HCT116 (cell line): ENCODE measurements around the gene MIEF1. TPM values are rescaled to one million over a fixed set of nuclear protein-coding genes. Genes with fewer than 3 reads are reported as not detected.

ENCODE experiments used
- ATAC-seq: fragments of 200-7000 bp; cut with Tn5 transposase; 2 replicates; pipeline ENCODE4 v1.9.1; 2020; ENCODE audit warnings: mild to moderate bottlenecking, moderate library complexity
- BruUV-seq: library from RNA; stranded (reverse); fragments of 400-500 nt; replicated peaks from 2 replicates; lab custom pipeline; 2021; lab: Mats Ljungman, UMichigan
- CTCF ChIA-PET: fragments of 300-600 bp; sonication (Branson Sonifier 250); formaldehyde crosslinking; loops from one replicate; lab custom pipeline; 2021; ENCODE audit warnings: antibody characterized with exemption; lab: Charles Lee
- POLR2A ChIA-PET: fragments of 300-600, 350-600 bp; sonication (Branson Sonifier 250); formaldehyde crosslinking; loops from one replicate; lab custom pipeline; 2021; ENCODE audit warnings: antibody characterized with exemption; lab: Charles Lee
- RAD21 ChIA-PET, 2 experiments: fragments of 300-600 bp; sonication (Branson Sonifier 250); formaldehyde crosslinking; loops; one replicate each; lab custom pipeline; 2023; ENCODE audit warnings: low total read pairs in 2 of 2; ENCODE audit not compliant: uncharacterized antibody in 2 of 2, unreplicated experiment in 2 of 2, low non-redundant PET in 1 of 2; lab: Charles Lee
- DNase-seq: peaks from one replicate; pipeline ENCODE4 v3.0.0-alpha.2; 2010; ENCODE audit warnings: low read depth, low spot score
- H2AFZ ChIP-seq: fragments of 200-600 bp; shearing (Covaris generic), sonication (generic); 2 replicates; pipeline ENCODE4 v1.6.1; 2017; ENCODE audit warnings: low read depth, mixed run types, mixed read lengths, antibody characterized with exemption, low read length; ENCODE audit not compliant: poor library complexity, severe bottlenecking
- H3K27ac ChIP-seq: 2 replicates; pipeline ENCODE4 v1.5.1; 2012; ENCODE audit warnings: low read depth, low read length
- H3K27me3 ChIP-seq: fragments of 200-600 bp; sonication (generic); 2 replicates; pipeline ENCODE4 v1.6.1; 2016; ENCODE audit warnings: mixed run types, low read length, mixed read lengths; ENCODE audit not compliant: insufficient read depth
- H3K36me3 ChIP-seq, 2 experiments: fragments of 200-500 bp in 1 of 2; fragments of 200-600 bp in 1 of 2; sonication (Bioruptor generic) in 1 of 2; sonication (generic) in 1 of 2; 2 replicates each; pipeline versions ENCODE4 v1.5.1 to v1.6.1; 2014 to 2016; ENCODE audit warnings: low read length in 2 of 2, inconsistent platforms in 1 of 2, mixed read lengths in 1 of 2, mixed run types in 1 of 2; ENCODE audit not compliant: insufficient read depth in 2 of 2, control insufficient read depth in 1 of 2
- H3K4me1 ChIP-seq, 2 experiments: fragments of 200-600 bp in 1 of 2; sonication (generic) in 1 of 2; 2 replicates each; pipeline versions ENCODE4 v1.5.1 to v1.6.1; 2012 to 2017; ENCODE audit warnings: low read length in 2 of 2, inconsistent platforms in 1 of 2, mild to moderate bottlenecking in 1 of 2, mixed read lengths in 1 of 2, mixed run types in 1 of 2, moderate library complexity in 1 of 2; ENCODE audit not compliant: insufficient read depth in 2 of 2, control insufficient read depth in 1 of 2
- H3K4me2 ChIP-seq: fragments of 200-600 bp; sonication (generic); 2 replicates; pipeline ENCODE4 v1.6.1; 2017; ENCODE audit warnings: mixed run types, low read length, mixed read lengths
- H3K4me3 ChIP-seq, 2 experiments: fragments of 200-600 bp in 1 of 2; sonication (generic) in 1 of 2; replicated peaks in 1 of 2; 2 replicates each; pipeline ENCODE4 v1.5.1; 2011 to 2016; ENCODE audit warnings: low read length in 2 of 2, control low read depth in 1 of 2, low read depth in 1 of 2, mild to moderate bottlenecking in 1 of 2, mixed read lengths in 1 of 2, mixed run types in 1 of 2
- H3K79me2 ChIP-seq: fragments of 200-600 bp; sonication (generic); 2 replicates; pipeline ENCODE4 v1.6.1; 2017; ENCODE audit warnings: mild to moderate bottlenecking, mixed run types, low read length, moderate library complexity, mixed read lengths; ENCODE audit not compliant: insufficient read depth
- H3K9ac ChIP-seq: fragments of 200-600 bp; sonication (generic); 2 replicates; pipeline ENCODE4 v1.6.1; 2016; ENCODE audit warnings: low read length, mixed read lengths
- H3K9me2 ChIP-seq: fragments of 200-600 bp; sonication (generic), shearing (Covaris generic); 2 replicates; pipeline ENCODE4 v1.6.1; 2017; ENCODE audit warnings: mixed run types, mild to moderate bottlenecking, moderate library complexity; ENCODE audit not compliant: insufficient read depth
- H3K9me3 ChIP-seq, 2 experiments: fragments of 200-500 bp in 1 of 2; fragments of 200-600 bp in 1 of 2; sonication (Bioruptor generic) in 1 of 2; sonication (generic) in 1 of 2; 2 replicates each; pipeline ENCODE4 v1.6.1; 2014 to 2017; ENCODE audit warnings: low read length in 2 of 2, mixed read lengths in 2 of 2, inconsistent platforms in 1 of 2, low read depth in 1 of 2, mild to moderate bottlenecking in 1 of 2, mixed run types in 1 of 2, moderate library complexity in 1 of 2; ENCODE audit not compliant: control insufficient read depth in 1 of 2, insufficient read depth in 1 of 2
- H4K20me1 ChIP-seq: fragments of 200-600 bp; sonication (generic), shearing (Covaris generic); 2 replicates; pipeline ENCODE4 v1.6.1; 2017; ENCODE audit warnings: mixed run types, mild to moderate bottlenecking, moderate library complexity; ENCODE audit not compliant: insufficient read depth
- ATF3 ChIP-seq: IDR thresholded peaks from 2 replicates; pipeline ENCODE4 v1.6.1; 2012
- CBX3 ChIP-seq: IDR thresholded peaks from 2 replicates; pipeline ENCODE4 v1.6.1; 2012; ENCODE audit warnings: low read depth
- CTCF ChIP-seq, 3 experiments: fragments of 200-600 bp in 1 of 3; sonication (generic) in 1 of 3; IDR thresholded peaks in 2 of 3; conservative IDR thresholded peaks in 1 of 3; 2 replicates each; pipeline ENCODE4 v1.5.1; 2012 to 2017; ENCODE audit warnings: low read depth in 2 of 3, low read length in 2 of 3, antibody characterized with exemption in 1 of 3, borderline replicate concordance in 1 of 3, control low read depth in 1 of 3, mild to moderate bottlenecking in 1 of 3, mixed read lengths in 1 of 3, mixed run types in 1 of 3, moderate library complexity in 1 of 3; ENCODE audit not compliant: insufficient read depth in 1 of 3
- EZH2phosphoT487 ChIP-seq: fragments of 200-600 bp; IDR thresholded peaks from 2 replicates; pipeline ENCODE4 v1.6.1; 2018; ENCODE audit warnings: antibody characterized with exemption, borderline replicate concordance
- JUND ChIP-seq: IDR thresholded peaks from 2 replicates; pipeline ENCODE4 v1.6.1; 2012
- POLR2A ChIP-seq: IDR thresholded peaks from 2 replicates; pipeline ENCODE4 v1.7.0; 2011; ENCODE audit warnings: borderline replicate concordance; ENCODE audit not compliant: insufficient read depth, insufficient read length; ENCODE audit errors: extremely low read depth
- RAD21 ChIP-seq: IDR thresholded peaks from 2 replicates; pipeline ENCODE4 v1.6.1; 2012; ENCODE audit warnings: low read depth, mild to moderate bottlenecking
- SP1 ChIP-seq: IDR thresholded peaks from 2 replicates; pipeline ENCODE4 v1.6.1; 2012; ENCODE audit warnings: low read depth
- intact Hi-C: fragments of 100-400 bp; cut with micrococcal nuclease; formaldehyde crosslinking; loops from 2 replicates; pipeline ENCODE4 v1.10.0; 2022
- total RNA-seq: library from RNA; stranded (reverse); gene quantifications from one replicate; pipeline ENCODE4 v1.2.1, GENCODE V29; 2021; ENCODE audit not compliant: unreplicated experiment

Gene MIEF1
- total RNA-seq, 1 experiment from 2014 or later, result 42.8 TPM

- no peaks in the 10 kb centered on the region for H3K9me3 ChIP-seq
- H3K79me2 ChIP-seq, result no peaks in the 10 kb centered on the region
- no peak overlapping the region for H3K9ac ChIP-seq
- no peak for DNase-seq
- peaks cover 7 to 36% of the 10 kb centered on the region in 2 experiments for H3K4me1 ChIP-seq
- H3K4me2 ChIP-seq, result no peak overlapping the region
- H4K20me1 ChIP-seq, result no peaks in the 10 kb centered on the region
- TF ChIP-seq JUND (no peak), SP1 (no peak), CBX3 (no peak), POLR2A (no peak)
- TF ChIP-seq, all 23 proteins: peak for 0
- no peak overlapping the region for H2AFZ ChIP-seq
- BruUV-seq, result no TSS peak
- CTCF ChIA-PET, result interaction anchor here (1.1 to 9.0 kb wide), 7 partner anchors 7 to 530 kb away, joined by 3 to 86 read pairs (median 5); partner anchors contain the start of gene MIEF1
- no peak overlapping the region for H3K4me3 ChIP-seq
- ATAC-seq, result no peak
- RAD21 ChIA-PET, result no interaction called here
- H3K27ac ChIP-seq, result no peak overlapping the region
- H3K9me2 ChIP-seq, result no peaks in the 10 kb centered on the region
- no peaks in the 10 kb centered on the region for H3K27me3 ChIP-seq
- POLR2A ChIA-PET, result interaction anchor here (1.0 kb wide), 1 partner anchor 25 kb away, joined by 4 read pairs; the partner anchor contains the start of gene ATF4
- intact Hi-C loops, result no loop called here
- no peaks in the 10 kb centered on the region for H3K36me3 ChIP-seq
Measured at GRCh38 chr22:39494471-39495120, 7.5 kb upstream of the MIEF1 start.

GRCh38 chr22:39496131-39496838 lies 5.8 kb upstream of the MIEF1 start:
- ATAC-seq (peak; percentile 86), DNase-seq (peak; percentile 56)
- H3K4me2 ChIP-seq, result peak overlapping the region; percentile 49
- peaks cover 14 to 41% of the 10 kb centered on the region in 2 experiments for H3K4me1 ChIP-seq
- no peaks in the 10 kb centered on the region for H3K36me3 ChIP-seq
- H3K27me3 ChIP-seq, result no peaks in the 10 kb centered on the region
- ChIA-PET RAD21 (interaction anchor here in 1 of 2 experiments (1.0 kb wide), 1 partner anchor 33 kb away, joined by 5 read pairs; no protein-coding TSS in a partner anchor), CTCF (interaction anchor here (0.7 to 9.0 kb wide), 18 partner anchors 9 to 681 kb away, joined by 3 to 86 read pairs (median 4); partner anchors contain the start of genes ATF4, RPL3, RPS19BP1 and TNRC6B)
- H3K27ac ChIP-seq, result peak overlapping the region; percentile 43
- H4K20me1 ChIP-seq, result no peaks in the 10 kb centered on the region
- BruUV-seq, result no TSS peak
- no peaks in the 10 kb centered on the region for H3K9me3 ChIP-seq
- no peak for TF ChIP-seq CBX3
- no peak for TF ChIP-seq ATF3
- TF ChIP-seq RAD21, result peak; percentile 38; the same call in 1 of the 2 replicates
- no peak for TF ChIP-seq EZH2phosphoT487
- peak; percentile 70 to 92 (median 90) for TF ChIP-seq CTCF (IDR thresholded peaks at IDR 0.05 in 2 of 3, conservative IDR thresholded peaks at IDR 0.05 in 1 of 3; ENCODE audit: borderline replicate concordance in 1 of 3, insufficient read depth in 1 of 3, low read depth in 2 of 3, low read length in 2 of 3)
- TF ChIP-seq, all 23 proteins: peak for 2
- Histone ChIP-seq H3K9ac (no peak overlapping the region), H3K9me2 (no peaks in the 10 kb centered on the region), H2AFZ (peak overlapping the region; percentile 82), H3K4me3 (no peak overlapping the region), H3K79me2 (no peaks in the 10 kb centered on the region)
- intact Hi-C loops, result loop anchor here (1.0 kb wide), 1 partner anchor 33 kb away; no protein-coding TSS in a partner anchor
- POLR2A ChIA-PET, result interaction anchor here (1.0 to 1.9 kb wide), 5 partner anchors 21 to 33 kb away, joined by 3 to 21 read pairs (median 6); partner anchors contain the start of gene ATF4
